IPS-NIHi7 (cell line): Measurements from ENCODE around the gene DCP1B.
A peak's percentile ranks its signal among the peaks of the same experiment; 100 is the strongest.

Experiments used
- DNase-seq: peaks from one replicate; pipeline ENCODE4 v3.0.0; 2012; ENCODE audit warnings: mixed read lengths; ENCODE audit errors: extremely low spot score

The DCP1B gene

GRCh38 chr12:2004113-2004929 lies at the start of gene DCP1B:
DCP1B (minus strand) TSS chr12:2004457; CDS start chr12:2004431, 26 bp downstream.
- DNase-seq, result peak; percentile 97

DNA sequence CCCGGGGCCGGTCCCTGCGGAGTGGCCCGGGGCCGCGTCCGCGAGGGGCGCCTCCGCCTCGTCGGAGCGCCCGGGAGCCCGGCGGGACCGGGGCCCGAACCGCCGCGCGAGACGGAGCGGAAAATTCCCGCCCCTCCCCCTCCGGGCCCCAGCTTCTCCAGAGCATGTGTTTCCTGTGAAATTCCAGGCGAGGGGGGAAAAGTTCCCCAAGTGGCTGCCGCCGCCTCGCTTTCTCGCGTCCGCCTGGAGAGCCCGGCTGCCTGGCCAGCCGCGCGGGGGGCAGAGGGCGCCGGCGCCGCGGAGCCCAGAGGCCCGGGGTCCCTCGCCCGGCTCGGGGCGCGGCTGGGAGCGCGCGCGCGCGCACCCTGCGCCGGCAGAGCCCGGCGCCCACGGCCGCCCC lies 49.4 kb upstream of the DCP1B start:
- DNase-seq, result no peak

GRCh38 chr12:2052826-2053678 lies 48.8 kb upstream of the DCP1B start, which contains the start of gene CACNA1C:
CACNA1C (plus strand) TSS chr12:2052987; CDS start chr12:2053563, 576 bp downstream.
- peak; percentile 81 for DNase-seq

DNA sequence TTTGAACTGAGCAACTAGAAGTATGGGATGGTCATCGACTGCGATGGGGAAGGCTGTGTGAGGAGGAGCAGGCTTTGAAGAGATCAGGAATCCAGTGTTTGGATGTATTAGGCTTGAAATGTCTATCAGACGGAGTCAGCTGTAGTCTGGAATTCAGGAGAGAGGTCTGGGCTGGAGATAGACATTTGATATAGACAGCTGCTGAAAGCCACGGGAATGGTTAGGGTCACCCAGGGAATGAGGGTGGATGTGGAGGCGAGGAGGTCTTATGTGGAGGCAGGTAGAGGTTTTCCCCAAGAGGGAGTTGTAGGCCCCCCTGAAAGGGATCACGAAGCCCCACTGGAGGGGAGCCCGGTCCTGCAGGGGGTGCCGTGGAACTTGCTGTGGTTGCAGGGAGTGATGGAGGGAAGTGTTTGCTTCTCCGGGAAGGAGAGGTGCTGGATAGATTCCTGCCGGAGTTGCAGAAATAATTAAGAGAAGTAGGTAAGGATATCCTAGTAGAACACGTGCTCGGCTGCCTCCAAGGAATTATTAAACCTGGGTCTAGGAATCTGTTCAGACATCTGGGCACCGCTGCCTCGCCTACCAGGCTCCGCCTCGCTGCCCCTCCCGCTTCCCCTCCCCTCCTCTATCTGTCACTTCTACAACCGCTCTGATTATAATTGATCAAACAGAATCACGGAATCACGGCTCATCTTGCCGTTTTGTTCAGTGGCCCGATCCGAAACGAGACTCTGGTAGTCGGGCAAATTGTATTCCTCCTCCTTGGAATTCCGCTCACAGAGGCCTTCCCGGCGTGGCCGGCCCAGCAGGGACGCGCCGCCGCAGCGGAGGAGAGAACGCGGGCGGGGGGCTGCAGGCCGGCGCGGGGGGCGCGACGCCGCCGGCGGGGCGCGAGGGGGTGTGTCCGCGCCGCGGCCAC lies 47.7 kb upstream of the DCP1B start:
- DNase-seq, result no peak

DNA sequence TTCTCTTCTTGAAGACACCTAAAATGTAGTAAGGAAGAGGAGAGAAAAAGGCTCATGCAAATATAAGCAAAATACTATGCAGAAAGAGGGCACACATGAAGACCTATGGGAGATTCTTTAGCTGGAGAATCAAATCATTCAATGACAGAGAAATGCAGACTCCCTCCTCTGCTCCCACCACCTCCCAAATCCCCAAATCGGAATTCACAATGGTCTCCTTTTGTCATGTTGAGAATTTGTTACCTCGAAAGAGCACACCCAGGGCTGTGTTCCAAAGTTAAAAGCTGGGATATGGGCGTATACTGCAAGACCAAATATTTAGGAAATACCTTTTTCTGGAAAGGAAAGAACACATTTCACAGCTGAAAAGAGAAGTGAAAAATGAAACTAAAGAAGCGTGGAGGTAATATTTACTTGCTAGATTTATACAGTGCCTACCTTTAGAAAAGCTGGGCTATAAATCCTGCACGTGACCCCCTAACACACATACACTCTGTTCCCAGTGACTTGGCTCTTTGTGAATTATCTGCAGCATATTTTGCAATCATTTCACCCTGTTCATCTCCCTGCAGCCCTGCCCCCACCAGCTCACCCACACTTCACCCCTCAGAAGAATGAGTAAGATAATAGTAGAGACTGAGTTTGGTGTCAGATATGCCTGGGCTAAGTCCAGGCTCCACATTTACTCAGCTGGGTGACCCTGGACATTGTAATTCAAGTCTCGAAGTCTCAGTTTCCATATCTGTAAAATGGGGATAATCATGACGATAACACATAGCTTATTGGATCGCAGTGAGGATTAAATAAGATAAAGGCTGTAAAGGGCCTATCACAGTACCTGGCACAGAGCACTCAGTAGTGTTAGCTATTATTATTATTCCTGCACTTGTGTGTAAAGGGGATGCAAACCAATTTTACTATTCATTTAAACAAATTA lies 45.6 kb upstream of the DCP1B start:
- no peak for DNase-seq

- no peak for DNase-seq
Observed at GRCh38 chr12:2047752-2048151, 43.5 kb upstream of the DCP1B start.

DNA sequence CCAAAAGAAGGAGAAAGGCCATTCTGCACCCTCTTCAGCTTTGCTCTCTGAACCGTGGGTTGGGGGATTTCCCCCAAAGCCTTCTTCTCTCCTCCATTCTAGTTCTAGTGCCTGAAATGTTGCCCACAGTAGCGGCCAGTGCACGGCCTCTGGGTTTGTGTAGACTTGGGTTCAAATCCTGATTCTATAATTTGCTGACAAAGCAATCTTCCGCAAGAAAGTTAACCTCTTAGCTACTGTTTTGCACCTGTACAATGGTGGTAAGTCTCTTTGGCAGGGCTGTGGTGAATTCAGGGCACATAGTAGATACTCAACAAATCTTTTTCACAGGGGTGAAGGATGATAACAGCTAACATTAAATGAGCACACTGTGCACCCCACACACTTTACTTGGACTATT lies 42.7 kb upstream of the DCP1B start:
- no peak for DNase-seq

- DNase-seq, result no peak
Observed at GRCh38 chr12:2044165-2044564, 39.9 kb upstream of the DCP1B start.

- DNase-seq, result no peak
Observed at GRCh38 chr12:2043054-2043453, 38.8 kb upstream of the DCP1B start.

DNA sequence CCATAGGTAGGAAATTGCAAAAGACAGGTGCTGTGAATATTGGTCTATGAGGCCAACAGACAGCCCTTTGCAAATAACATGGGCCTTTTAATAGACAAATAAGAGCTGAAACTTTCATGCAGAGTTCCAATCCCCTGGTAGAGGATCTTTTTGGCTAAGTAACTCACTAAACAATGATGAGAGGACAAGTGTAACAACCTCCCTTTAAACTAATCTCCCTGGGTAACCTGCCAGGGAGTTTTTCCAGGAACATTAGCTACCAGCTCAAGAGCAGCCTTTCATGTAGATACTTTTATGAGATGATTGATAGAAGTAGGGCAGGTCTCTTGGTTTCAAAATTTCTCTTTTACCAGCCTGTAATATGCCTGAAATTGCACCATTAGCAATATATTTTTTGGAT lies 34.8 kb upstream of the DCP1B start:
- DNase-seq, result no peak

DNA sequence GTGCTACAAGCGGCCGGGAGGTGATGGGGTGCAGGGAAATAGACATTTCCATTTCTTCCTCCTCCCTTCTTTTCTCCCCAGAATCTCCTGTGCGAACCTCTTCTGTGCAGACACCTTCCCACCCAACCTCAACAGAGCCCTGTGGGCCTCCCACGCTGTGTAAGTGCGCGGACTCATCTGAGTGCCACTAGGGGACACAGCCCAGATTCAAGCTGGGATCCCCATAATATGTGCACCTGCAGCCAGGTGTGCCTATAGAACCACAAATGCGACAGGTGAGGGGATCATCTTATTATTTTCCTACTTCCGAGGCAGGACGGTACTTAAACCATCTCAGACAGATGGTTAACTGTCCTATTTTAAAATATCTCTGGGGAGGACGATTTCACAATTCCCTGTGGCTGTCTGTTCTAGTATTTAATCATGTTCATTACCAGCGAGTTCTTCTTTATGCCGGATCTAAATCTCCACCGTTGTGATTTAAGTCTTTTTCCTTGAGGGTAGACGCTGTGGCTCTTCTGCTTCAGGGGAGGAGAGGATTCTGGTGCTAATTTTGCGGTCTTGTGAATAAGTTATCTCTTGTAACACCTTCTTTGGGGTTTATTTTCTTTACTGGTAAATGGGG lies 31.3 kb upstream of the DCP1B start:
- DNase-seq, result no peak

DNA sequence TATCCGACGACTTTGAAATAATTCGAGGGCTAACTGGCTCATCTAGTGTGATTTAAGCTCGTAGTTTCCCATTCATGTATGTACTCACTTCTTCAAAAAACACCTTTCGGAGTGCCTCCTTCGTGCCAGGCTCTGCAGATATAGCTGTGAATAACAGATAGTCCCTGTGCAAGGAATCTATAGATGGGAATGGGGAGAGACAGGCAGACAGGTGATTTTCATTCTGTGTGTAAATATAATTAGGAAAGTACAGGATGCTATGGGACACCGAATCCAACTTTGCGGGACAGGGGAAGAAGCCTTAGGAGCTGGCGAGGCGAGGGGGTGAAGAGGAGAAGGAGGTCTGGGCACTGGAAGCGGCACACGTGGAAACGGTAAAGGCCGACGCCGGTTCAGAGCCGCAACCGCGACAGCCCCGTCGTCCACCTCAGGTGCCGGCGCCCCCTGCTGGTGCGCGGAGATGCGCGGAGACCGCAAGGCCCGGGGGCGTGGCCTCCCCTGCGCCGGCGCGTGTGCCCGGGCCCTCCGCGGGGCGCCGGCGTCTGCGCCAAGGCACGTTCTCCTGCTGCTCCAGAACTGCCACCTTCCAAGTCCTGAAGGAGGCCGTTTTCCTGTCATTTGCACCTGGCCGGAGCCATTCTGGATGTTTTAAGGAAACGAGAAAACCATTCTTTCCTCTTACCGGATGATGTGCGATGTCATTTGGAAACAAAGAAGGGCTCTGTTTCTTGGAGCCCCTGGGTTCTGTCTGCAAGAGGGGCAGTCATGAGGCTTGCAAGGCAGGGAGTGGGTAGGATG lies 30.6 kb upstream of the DCP1B start:
- peak; percentile 96 for DNase-seq

DNA sequence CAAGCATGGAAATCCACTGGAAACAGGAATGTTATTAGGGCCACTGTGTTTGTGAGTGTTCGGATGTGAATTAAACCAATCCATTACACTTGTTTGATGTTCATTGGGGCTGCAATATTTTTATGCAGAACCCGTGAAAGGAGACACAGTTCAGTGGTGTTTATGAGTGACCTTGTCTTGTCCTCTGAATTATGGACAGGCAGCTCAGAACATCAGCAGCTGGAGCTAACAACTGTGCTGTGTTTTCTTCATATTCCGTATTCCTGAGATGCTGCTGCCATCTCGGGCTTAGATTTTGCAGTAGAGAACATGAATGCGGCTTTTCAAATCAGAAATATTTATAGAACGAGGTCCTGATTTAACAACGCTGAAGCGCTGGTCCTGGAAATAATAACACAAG lies 28.2 kb upstream of the DCP1B start:
- DNase-seq, result no peak

DNA sequence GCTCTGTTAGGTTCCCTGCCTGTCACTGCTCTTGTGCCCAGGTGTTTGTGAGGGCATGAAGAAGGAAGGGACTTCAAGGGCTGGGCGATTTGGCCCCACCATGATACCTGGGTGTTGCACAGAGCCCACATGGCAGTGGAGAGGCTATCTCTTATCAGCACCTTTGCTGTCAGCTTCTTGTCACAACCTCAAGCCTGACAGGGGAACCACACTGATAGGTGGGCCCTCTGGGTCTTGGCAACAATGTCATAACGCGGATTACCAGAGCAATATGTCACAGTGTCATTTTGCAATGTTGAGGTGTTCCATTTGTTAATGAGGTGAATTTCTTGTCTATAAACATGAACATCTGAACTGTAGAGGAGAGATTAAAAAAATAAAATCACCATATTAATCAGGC lies 25.6 kb upstream of the DCP1B start:
- no peak for DNase-seq

DNA sequence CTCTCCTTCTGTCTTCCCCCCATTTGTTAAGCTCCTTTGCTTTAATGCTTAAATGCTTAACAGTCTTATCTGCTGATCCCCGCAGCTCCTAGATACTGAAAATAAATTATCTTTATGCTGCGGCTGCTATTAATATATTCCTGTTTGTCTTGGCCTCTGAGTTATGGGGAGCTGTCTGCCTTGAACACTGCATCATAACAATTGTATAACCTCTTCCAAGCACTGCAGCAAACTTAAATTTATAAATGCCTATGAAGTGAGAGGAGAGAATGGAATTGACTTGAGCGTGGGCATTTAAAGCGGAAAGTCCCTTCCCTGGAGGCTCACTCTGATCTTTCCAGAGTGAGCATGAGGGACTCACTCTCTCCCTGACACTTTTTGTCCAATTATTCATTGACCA lies 23.1 kb upstream of the DCP1B start:
- DNase-seq, result no peak

DNA sequence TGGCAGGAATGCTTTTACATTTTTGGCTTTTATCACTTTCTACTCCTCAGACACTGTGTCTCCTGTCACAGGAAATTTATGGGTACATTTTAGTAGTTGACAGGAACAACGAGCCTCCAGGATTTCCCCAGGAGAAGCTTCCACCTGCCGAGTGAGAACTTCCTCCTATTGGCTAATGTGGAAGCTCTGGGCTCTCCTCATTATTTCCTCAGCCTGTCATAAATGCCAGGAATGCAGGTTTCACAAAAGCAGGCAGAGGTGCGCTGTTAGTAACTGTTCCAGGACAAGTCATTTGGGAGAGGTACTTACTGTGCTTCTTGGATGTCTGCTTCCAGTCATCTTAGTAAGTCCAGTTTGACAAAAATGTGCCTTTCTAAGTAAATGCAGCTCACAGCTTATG lies 19.1 kb upstream of the DCP1B start:
- DNase-seq, result no peak

- no peak for DNase-seq
Observed at GRCh38 chr12:2020511-2020910, 16.3 kb upstream of the DCP1B start.

GRCh38 chr12:2019126-2019525 lies 14.9 kb upstream of the DCP1B start:
- DNase-seq, result no peak

- no peak for DNase-seq
Observed at GRCh38 chr12:2018391-2018790, 14.1 kb upstream of the DCP1B start.
